ENCODE measurements around the gene ESYT1.
A peak's percentile ranks its signal among the peaks of the same experiment; 100 is the strongest.

ESYT1 gene

DNA sequence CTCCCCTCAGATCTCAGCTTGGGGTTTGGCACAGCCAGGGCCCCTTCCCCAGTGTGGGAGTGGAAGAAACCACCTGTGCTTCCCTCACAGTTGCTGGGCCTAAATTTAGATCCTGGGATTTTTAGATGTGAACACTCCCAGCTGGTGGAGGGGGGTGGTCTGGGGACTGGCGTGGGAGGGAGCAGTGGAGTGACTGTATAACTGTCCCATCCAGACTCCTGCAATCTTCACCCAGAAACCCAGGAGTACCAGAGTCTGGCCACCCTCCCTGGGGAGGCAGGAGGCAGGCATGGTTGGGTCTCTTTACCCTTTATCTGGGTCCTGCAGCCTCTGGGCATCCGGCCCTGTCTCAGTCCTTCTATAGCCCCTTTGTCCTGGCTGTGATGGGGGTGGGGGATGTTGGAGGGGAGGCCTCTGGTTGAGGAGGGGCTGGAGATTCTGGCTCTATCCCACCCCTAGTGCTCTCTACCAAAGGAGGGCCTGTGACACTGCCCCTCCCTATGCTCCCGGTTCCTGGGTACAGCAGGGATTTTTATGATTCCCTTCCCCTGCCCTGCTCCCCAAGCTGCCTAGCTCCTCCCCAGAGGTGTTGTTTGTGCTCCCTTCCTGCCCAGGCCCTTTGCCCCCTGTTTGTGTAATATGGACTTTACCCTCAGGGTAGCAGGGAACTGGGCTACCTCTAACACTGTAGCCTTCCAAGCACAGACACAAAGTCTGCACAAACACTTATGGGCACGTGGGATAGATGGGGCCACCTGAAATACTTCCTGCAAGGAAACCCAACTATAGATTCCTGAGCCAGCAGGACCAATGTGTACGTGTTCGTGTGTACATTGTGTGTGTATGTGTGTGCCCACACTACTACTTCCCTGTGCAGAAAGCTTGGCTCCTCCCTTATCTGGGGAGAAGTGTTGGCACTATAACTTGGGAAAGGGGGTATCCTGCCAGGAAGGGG is 46.4 kb upstream of the ESYT1 start:
- DNase-seq (ENCODE audit: low read depth), result no peak
- TF ChIP-seq, protein P1, sequence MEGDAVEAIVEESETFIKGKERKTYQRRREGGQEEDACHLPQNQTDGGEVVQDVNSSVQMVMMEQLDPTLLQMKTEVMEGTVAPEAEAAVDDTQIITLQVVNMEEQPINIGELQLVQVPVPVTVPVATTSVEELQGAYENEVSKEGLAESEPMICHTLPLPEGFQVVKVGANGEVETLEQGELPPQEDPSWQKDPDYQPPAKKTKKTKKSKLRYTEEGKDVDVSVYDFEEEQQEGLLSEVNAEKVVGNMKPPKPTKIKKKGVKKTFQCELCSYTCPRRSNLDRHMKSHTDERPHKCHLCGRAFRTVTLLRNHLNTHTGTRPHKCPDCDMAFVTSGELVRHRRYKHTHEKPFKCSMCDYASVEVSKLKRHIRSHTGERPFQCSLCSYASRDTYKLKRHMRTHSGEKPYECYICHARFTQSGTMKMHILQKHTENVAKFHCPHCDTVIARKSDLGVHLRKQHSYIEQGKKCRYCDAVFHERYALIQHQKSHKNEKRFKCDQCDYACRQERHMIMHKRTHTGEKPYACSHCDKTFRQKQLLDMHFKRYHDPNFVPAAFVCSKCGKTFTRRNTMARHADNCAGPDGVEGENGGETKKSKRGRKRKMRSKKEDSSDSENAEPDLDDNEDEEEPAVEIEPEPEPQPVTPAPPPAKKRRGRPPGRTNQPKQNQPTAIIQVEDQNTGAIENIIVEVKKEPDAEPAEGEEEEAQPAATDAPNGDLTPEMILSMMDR (IDR thresholded peaks at IDR 0.05; ENCODE audit: control insufficient read depth, extremely low read depth, insufficient read depth), result no peak
- peak overlapping the region; percentile 97 for H3K4me3 ChIP-seq (ENCODE audit: low read depth, low read length)

DNA sequence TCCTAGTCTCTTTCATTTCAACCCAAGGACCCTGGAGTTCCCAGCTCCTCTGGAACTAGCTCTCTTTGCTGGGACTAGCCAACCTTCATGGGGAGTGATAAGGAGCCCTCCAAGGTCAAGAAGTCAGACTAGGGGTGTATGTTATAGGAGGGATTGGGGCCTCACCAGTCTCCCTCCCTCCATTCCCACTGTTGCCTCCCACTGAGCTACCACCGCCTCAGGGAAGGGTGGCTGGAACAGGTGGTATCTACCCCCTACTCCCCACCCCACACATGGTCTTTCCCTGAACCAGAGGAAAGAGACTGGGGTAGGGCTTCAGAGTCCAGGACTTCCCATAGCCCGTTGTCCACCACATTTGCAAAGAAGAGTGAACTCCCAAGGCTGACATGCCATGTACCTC is 45.7 kb upstream of the ESYT1 start:
- no peak for DNase-seq (ENCODE audit: low read depth)
- TF ChIP-seq, protein P1 (IDR thresholded peaks at IDR 0.05; ENCODE audit: control insufficient read depth, extremely low read depth, insufficient read depth), result no peak
- no peak overlapping the region for H3K4me3 ChIP-seq (ENCODE audit: low read depth, low read length)

DNA sequence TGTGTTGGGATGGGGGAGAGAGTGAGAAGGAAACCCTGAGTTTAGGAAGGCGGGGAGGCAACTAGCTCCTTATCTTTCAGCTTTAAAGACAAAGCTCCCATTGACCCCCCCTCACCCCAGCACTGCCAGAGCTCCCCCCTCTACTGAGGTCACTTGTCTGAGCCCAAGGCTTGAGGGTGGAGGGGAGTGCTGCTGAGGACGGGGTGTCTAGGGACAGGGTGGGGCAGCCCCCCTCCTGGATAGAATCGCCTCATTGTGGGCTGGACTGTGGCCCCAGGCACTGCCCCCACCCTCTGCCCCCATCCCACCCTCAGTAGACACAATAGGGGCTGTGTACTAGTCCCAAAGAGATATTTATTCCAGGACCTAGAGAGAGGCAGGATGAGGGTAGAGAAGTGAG is 45.1 kb upstream of the ESYT1 start:
- DNase-seq (ENCODE audit: low read depth), result no peak
- no peak overlapping the region for H3K4me3 ChIP-seq (ENCODE audit: low read depth, low read length)
- TF ChIP-seq, protein P1 (IDR thresholded peaks at IDR 0.05; ENCODE audit: control insufficient read depth, extremely low read depth, insufficient read depth), result no peak

DNA sequence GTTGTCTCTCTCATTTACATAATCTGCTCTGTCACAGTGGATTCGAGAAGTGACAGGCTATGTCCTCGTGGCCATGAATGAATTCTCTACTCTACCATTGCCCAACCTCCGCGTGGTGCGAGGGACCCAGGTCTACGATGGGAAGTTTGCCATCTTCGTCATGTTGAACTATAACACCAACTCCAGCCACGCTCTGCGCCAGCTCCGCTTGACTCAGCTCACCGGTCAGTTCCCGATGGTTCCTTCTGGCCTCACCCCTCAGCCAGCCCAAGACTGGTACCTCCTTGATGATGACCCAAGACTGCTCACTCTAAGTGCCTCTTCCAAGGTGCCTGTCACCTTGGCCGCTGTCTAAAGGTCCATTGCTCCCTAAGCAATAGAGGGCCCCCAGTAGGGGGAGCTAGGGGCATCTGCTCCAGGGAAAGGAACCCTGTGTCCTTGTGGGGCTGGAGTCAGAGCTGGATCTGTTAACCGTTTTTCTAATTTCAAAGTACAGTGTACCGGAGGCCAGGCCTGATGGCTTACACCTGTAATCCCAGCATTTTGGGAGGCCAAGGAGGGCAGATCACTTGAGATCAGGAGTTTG is 43.0 kb upstream of the ESYT1 start:
- no peak overlapping the region for H3K4me3 ChIP-seq (ENCODE audit: low read depth, low read length)
- TF ChIP-seq, protein P1 (IDR thresholded peaks at IDR 0.05; ENCODE audit: control insufficient read depth, extremely low read depth, insufficient read depth), result 0 out of 2 replicates have a peak, but pooled peaks have one; percentile 7
- DNase-seq (ENCODE audit: low read depth), result no peak

DNA sequence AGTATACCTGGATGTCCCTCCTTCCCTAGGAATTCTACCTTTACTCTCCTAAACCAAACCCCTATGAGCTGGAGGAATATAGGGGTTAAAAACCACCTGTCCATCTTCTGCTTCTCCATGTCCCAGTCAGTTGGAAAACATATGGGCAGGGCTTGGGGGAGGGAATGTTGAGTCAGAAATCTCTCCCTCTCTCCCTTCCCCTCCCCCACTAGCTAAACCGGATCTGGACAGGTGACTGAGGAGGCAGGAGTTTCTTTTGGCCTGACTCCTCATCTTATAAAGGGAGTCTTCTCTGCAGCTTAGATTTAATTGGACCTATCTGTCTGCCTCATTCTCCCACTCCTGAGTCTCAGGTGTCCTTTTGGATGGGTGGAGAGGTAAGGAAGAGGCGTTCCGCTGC is 42.0 kb upstream of the ESYT1 start:
- H3K4me3 ChIP-seq (ENCODE audit: low read depth, low read length), result peak overlapping the region; percentile 29
- TF ChIP-seq, protein P1 (IDR thresholded peaks at IDR 0.05; ENCODE audit: control insufficient read depth, extremely low read depth, insufficient read depth), result no peak
- DNase-seq (ENCODE audit: low read depth), result peak; percentile 95

DNA sequence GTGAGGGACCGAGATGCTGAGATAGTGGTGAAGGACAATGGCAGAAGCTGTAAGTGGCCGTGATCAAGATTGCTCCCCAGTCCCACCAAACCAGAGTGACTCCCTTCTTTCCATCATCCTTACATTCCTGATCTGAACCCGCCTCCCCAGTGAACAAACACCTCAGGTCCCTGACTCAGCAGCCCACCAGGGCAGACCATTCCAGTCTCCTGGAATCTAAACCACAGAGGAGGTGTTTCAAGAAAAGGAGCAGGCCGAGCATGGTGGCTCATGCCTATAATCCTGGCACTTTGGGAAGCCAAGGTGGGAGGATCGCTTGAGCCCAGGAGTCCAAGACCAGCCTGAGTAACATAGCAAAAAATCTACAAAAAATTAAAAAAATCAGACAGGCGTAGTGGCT is 41.5 kb upstream of the ESYT1 start:
- no peak for DNase-seq (ENCODE audit: low read depth)
- TF ChIP-seq, protein P1 (IDR thresholded peaks at IDR 0.05; ENCODE audit: control insufficient read depth, extremely low read depth, insufficient read depth), result no peak
- H3K4me3 ChIP-seq (ENCODE audit: low read depth, low read length), result peak overlapping the region; percentile 29

Measured in LNCaP clone FGC (cell line).